Activated naive CD4-positive, alpha-beta T cell treated with Interleukin-2 at 50 U/mL for 16 hours (primary cell): ENCODE results near the gene METTL15.
"Not testable (repeated sequence)": the region's sequence is repeated elsewhere in the genome, so short reads cannot be mapped to it uniquely, and the experiment has no call there.

Source experiments
- DNase-seq: peaks from one replicate; pipeline ENCODE4 v3.0.0-alpha.2; 2020

Gene METTL15

DNA sequence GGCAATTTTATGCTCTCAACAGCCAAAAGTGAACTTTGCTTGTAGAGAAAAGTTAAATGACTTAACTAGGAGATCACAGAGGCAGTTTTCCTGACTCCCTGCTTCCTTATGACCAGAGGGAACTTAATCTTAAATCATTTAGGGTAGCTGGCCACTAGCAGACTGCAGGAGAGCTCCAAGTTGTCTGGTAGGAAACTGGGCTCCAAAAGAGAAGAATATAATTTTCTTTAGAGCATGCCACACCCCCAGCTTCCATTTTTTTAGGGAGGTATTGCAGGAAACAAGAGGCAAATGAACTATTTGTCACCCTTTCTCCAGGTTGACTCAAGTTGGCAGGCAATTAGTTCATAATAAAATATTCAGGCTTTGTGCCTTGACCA is 2.6 kb downstream of the METTL15 start:
- no peak for DNase-seq

- no peak for DNase-seq
Observed at GRCh38 chr11:28114116-28114515, 5.9 kb downstream of the METTL15 start.

DNA sequence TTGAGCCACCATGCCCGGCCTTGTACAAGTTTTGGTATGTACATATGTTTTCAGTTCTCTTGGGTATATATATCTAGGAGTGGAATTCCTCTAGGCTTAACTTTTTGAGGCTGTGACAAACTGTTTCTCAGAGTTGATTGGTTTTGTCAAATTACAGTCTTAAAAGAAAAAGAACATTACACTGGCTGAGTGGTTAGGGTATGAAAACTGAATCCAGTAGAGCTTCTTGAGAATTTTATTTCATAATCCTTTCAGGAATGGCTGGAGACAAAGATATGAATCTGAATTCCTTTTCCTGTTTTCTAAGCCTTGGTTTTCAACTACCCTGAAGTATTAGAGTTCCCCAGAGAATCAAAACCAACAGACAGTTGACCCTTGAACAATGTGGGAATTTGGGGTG is 6.5 kb downstream of the METTL15 start:
- DNase-seq: no peak

DNA sequence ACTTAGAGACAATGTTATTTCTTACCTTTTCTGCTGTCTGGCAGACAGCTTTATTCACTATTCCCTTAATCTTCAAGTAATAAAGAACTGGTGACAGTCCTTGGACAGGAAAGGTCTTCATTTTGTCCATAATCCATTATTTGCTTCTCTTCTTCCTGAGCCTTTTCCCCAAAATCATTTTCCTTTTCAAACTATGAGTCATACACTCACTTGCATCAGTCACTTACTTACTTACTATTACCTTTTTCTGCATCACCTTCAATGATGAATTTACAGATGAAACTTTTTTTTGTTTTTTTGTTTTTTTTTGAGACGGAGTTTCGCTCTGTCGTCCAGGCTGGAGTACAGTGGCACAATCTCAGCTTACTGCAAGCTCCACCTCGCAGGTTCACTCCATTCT is 9.5 kb downstream of the METTL15 start:
- DNase-seq: no peak

GRCh38 chr11:28123151-28123581 is 15.0 kb downstream of the METTL15 start:
- no peak for DNase-seq

DNA sequence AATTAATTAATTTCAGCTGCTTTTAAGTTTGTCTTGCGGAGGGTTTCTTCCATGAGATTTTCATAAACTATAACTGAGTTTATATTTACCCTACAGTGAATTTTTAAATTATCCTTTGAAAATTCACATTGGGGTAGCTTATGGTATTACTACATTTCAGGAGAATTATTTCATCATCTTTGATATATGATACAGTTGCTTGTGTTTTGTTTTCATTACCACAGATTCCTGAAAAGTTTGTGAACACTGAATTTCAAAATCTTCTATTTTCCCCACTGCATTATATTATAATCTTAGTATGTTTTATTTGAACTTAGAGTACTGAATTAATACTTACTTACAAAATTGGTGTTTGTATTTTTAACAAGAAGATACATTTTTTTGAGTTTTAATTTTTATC is 24.4 kb downstream of the METTL15 start:
- no peak for DNase-seq

GRCh38 chr11:28133146-28133545 is 25.0 kb downstream of the METTL15 start:
- no peak for DNase-seq

- DNase-seq: not testable (repeated sequence)
Observed at GRCh38 chr11:28136157-28136556, 28.0 kb downstream of the METTL15 start.

- no peak for DNase-seq
Observed at GRCh38 chr11:28137366-28137765, 29.2 kb downstream of the METTL15 start.

- DNase-seq: no peak
Observed at GRCh38 chr11:28137832-28138231, 29.6 kb downstream of the METTL15 start.

GRCh38 chr11:28139841-28140415 is 31.7 kb downstream of the METTL15 start:
- no peak for DNase-seq

- no peak for DNase-seq
Observed at GRCh38 chr11:28140689-28141455, 32.7 kb downstream of the METTL15 start.

DNA sequence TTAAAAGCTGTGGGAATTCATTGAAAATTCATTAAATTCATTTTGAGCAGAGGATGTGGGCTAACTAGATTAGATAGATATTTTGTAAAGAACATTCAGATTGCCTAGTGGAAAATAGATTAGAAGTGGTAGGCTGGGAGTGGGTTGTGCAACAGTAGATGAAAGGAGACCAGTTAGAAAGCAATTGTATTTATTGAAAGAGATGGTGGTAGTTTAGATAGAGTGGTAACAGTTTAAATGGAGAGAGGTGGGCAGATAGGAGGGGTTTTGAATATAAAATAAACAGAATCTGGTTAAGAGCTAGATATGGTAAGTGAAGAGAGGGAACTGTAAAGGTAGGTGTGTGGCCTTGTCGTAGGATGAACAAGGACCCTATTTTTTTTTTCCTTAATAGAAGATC is 34.5 kb downstream of the METTL15 start:
- DNase-seq: no peak

GRCh38 chr11:28144808-28145207 is 36.6 kb downstream of the METTL15 start:
- DNase-seq: no peak

DNA sequence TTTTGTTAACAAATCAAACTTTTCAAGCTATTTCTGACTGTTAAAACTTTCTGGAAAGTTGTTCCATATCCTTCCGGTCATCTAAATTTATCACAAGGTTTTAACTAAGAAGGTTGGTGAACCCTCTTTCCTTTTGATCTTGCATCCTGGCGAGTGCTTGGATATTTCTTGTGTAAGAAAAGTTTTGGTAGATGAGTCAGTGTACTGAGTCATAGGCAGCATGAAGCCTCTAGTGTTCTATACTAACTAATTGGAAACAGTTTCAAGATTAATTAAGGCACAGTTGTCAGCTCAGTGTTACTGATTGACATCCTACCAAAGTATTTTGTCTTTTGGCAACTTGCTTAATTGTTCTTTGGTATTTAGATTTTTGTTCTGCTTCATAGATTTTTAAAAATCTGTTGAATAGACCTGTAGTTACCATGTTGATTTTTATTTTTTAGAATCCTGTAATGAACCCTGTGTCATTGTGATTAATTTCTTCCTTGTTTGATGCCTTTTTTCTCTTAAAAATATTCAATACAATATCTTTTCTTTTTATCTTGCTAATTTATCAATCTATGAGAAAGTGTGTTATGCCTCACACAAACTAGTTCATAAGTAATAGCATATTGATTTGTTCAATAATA is 38.0 kb downstream of the METTL15 start:
- no peak for DNase-seq

DNA sequence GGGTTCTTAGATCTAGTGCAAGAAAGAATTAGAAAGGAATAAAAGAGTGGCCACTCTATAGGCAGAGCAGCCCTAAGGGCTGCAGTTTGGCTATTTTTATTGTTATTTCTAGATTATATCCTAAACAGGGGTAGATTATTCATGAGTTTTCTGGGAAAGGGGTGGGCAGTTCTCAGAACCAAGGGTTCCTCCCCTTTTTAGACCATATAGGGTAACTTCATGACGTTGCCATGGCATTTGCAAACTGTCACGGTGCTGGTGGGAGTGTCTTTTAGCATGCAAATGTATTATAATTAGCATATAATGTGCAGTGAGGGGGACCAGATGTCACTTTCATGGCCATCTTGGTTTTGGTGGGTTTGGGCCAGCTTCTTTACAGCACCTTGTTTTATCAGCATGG is 44.6 kb downstream of the METTL15 start:
- no peak for DNase-seq

- no peak for DNase-seq
Observed at GRCh38 chr11:28153586-28153985, 45.4 kb downstream of the METTL15 start.

DNA sequence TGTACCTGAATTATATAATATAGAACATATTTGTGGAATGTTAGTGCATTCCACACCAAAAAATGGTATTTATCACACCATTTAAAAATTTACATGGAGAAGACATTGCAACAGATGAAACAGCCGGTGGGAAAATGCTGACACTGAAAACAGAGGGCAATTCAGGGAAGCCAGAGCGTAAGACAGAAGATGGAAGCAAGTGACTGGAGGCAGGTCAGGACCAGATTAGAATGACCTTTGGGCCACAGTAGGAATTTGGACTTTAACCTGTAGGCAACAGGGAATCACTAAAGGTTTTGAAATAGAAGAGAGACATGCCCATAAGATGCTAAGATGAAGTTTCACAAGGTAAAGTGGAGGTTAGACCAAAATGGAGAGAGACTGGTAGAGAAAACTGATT is 60.5 kb downstream of the METTL15 start:
- DNase-seq: no peak

- no peak for DNase-seq
Observed at GRCh38 chr11:28169816-28170215, 61.6 kb downstream of the METTL15 start.

- no peak for DNase-seq
Observed at GRCh38 chr11:28170759-28171158, 62.6 kb downstream of the METTL15 start.

GRCh38 chr11:28176351-28176750 is 68.2 kb downstream of the METTL15 start:
- no peak for DNase-seq

GRCh38 chr11:28195449-28195848 is 87.3 kb downstream of the METTL15 start:
- no peak for DNase-seq

DNA sequence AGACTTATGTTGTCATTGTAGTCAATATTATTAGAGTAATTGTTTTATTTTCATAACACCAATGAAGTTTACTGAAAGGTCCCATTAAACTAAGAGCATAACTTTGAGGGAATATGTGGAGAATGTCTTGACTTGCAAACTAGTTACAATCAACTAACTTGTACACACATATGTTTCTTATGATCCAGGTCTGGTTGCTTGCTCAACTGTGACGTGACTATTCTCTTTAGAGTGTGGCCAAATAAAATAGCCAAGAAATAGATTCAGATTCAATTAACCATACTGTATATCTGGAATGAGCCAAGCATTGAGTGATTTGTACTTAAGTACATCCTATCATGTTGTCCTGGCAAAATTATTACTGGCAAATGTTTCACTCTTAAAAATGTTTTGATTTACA is 101.7 kb downstream of the METTL15 start:
- DNase-seq: no peak

GRCh38 chr11:28222063-28222462 is 113.9 kb downstream of the METTL15 start:
- not testable (repeated sequence) for DNase-seq
